Natural killer cell (primary cell): ENCODE results near the gene ZSWIM6. TPM values are rescaled to one million over a fixed set of nuclear protein-coding genes. Genes with fewer than 3 reads are reported as not detected.

ENCODE experiments used
- ATAC-seq, 3 donors: fragments of 150-1000 bp in 2 of 3; fragments of 200-7000 bp in 1 of 3; cut with Tn5 transposase; 1 replicate in 1 of 3; 2 replicates in 2 of 3; pipeline ENCODE4 v1.10.0; 2021; ENCODE audit warnings: mild to moderate bottlenecking in 2 of 3, moderate library complexity in 2 of 3
- DNase-seq, 2 donors: peaks; one replicate each; pipeline versions ENCODE4 v3.0.0 to v3.0.0-alpha.2; 2013 to 2021; ENCODE audit warnings: mixed read lengths in 1 of 2
- H3K27ac ChIP-seq: one replicate; pipeline ENCODE4 v1.5.1; 2013; ENCODE audit warnings: mild to moderate bottlenecking, low read length
- H3K27me3 ChIP-seq: one replicate; pipeline ENCODE4 v1.6.1; 2013; ENCODE audit warnings: low read length; ENCODE audit not compliant: control insufficient read depth, insufficient read depth
- H3K36me3 ChIP-seq: one replicate; pipeline ENCODE4 v1.6.1; 2013; ENCODE audit warnings: low read length; ENCODE audit not compliant: control insufficient read depth, insufficient read depth
- H3K4me1 ChIP-seq: one replicate; pipeline ENCODE4 v1.6.1; 2013; ENCODE audit warnings: low read length; ENCODE audit not compliant: control insufficient read depth, insufficient read depth
- H3K4me3 ChIP-seq: one replicate; pipeline ENCODE4 v1.5.1; 2013; ENCODE audit warnings: low read length
- H3K9me3 ChIP-seq: one replicate; pipeline ENCODE4 v1.6.1; 2013; ENCODE audit warnings: low read length; ENCODE audit not compliant: control insufficient read depth, insufficient read depth
- H3K27ac Mint-ChIP-seq, 2 donors: one replicate each; pipeline ENCODE4 v1.8.0; 2022; ENCODE audit warnings: mild to moderate bottlenecking in 2 of 2, mixed read lengths in 2 of 2, moderate library complexity in 1 of 2
- H3K27me3 Mint-ChIP-seq, 2 donors: one replicate each; pipeline ENCODE4 v1.8.0; 2022; ENCODE audit warnings: low read depth in 2 of 2, mixed read lengths in 2 of 2
- H3K36me3 Mint-ChIP-seq: one replicate; pipeline ENCODE4 v1.8.0; 2022; ENCODE audit warnings: mixed read lengths
- H3K4me1 Mint-ChIP-seq, 2 donors: one replicate each; pipeline ENCODE4 v1.8.0; 2022; ENCODE audit warnings: mixed read lengths in 2 of 2
- H3K4me3 Mint-ChIP-seq: one replicate; pipeline ENCODE4 v1.8.0; 2022; ENCODE audit warnings: mild to moderate bottlenecking, moderate library complexity, mixed read lengths
- H3K9me3 Mint-ChIP-seq, 2 donors: one replicate each; pipeline ENCODE4 v1.8.0; 2022; ENCODE audit warnings: mixed read lengths in 2 of 2
- CTCF ChIP-seq: fragments of 200-600 bp; IDR thresholded peaks from one replicate; pipeline ENCODE4 v1.8.0; 2022; ENCODE audit warnings: antibody characterized with exemption
- WGBS: methylation state at CpG from one replicate; pipeline ENCODE4 v1.1.7; 2013; ENCODE audit warnings: missing lambda C conversion rate; ENCODE audit not compliant: insufficient coverage; 5-methylcytosine and 5-hydroxymethylcytosine counted together
- intact Hi-C: fragments of 100-400 bp; cut with micrococcal nuclease; formaldehyde crosslinking; loops from one replicate; pipeline ENCODE4 v1.14.2; 2022
- total RNA-seq, 4 donors: library from RNA; stranded (reverse); fragments of 120-200 nt in 1 of 4; gene quantifications; one replicate each; pipeline versions ENCODE4 v1.2.3 to v1.2.4, GENCODE V29; 2013 to 2022

Gene ZSWIM6
- total RNA-seq, 3 donors from 2014 or later (not counting 1 experiment from before 2014, with no cell fraction given): 8.7 to 11.4 (median 10.5) TPM

- Histone ChIP-seq H3K36me3 (no peaks in the 10 kb centered on the region), H3K4me3 (no peak overlapping the region), H3K27me3 (no peaks in the 10 kb centered on the region), H3K4me1 (no peaks in the 10 kb centered on the region), H3K9me3 (no peaks in the 10 kb centered on the region), H3K27ac (no peak overlapping the region)
- Mint-ChIP-seq H3K4me1 (peaks cover 21 to 27% of the 10 kb centered on the region in 2 donors), H3K4me3 (no peak overlapping the region), H3K9me3 (no peaks in the 10 kb centered on the region), H3K36me3 (no peaks in the 10 kb centered on the region), H3K27ac (no peak overlapping the region), H3K27me3 (no peaks in the 10 kb centered on the region)
- TF ChIP-seq CTCF: no peak
- no peak for DNase-seq
- WGBS: 92% methylated on average over 6 of the region's 6 CpGs
- no peak for ATAC-seq
- intact Hi-C loops: no loop called here
Observed at GRCh38 chr5:61431923-61432620, 100.0 kb downstream of the ZSWIM6 start.

- WGBS: 89% methylated on average over 1 of the region's 2 CpGs
- H3K4me1 Mint-ChIP-seq: peaks cover 22 to 28% of the 10 kb centered on the region in 2 donors
Observed at GRCh38 chr5:61435368-61435767, 103.3 kb downstream of the ZSWIM6 start.

GRCh38 chr5:61438298-61438970, 106.4 kb downstream of the ZSWIM6 start:
- Histone ChIP-seq H3K9me3 (peaks cover 19% of the 10 kb centered on the region), H3K4me1 (no peaks in the 10 kb centered on the region), H3K27me3 (no peaks in the 10 kb centered on the region), H3K27ac (no peak overlapping the region), H3K36me3 (no peaks in the 10 kb centered on the region), H3K4me3 (no peak overlapping the region)
- Mint-ChIP-seq H3K27me3 (no peaks in the 10 kb centered on the region), H3K4me1 (peaks cover 18 to 21% of the 10 kb centered on the region in 2 donors), H3K36me3 (peaks cover 8% of the 10 kb centered on the region), H3K27ac (no peak overlapping the region), H3K9me3 (peaks cover 3 to 4% of the 10 kb centered on the region in 2 donors), H3K4me3 (no peak overlapping the region)
- no peak for TF ChIP-seq CTCF
- ATAC-seq: no peak
- DNase-seq: no peak
- intact Hi-C loops: no loop called here
- WGBS: 95% methylated on average over 2 of the region's 3 CpGs

More at GRCh38 chr5:61435368-61435767, 103.3 kb downstream of the ZSWIM6 start:
- no peak for ATAC-seq
- Mint-ChIP-seq H3K27ac (no peak overlapping the region), H3K9me3 (no peaks in the 10 kb centered on the region), H3K27me3 (no peaks in the 10 kb centered on the region), H3K36me3 (no peaks in the 10 kb centered on the region), H3K4me3 (no peak overlapping the region)
- no peak for TF ChIP-seq CTCF
- no peak overlapping the region for H3K27ac ChIP-seq
- intact Hi-C loops: no loop called here
- H3K4me1 ChIP-seq: no peaks in the 10 kb centered on the region
- H3K4me3 ChIP-seq: no peak overlapping the region
- no peak for DNase-seq
- H3K9me3 ChIP-seq: no peaks in the 10 kb centered on the region
- H3K36me3 ChIP-seq: no peaks in the 10 kb centered on the region
- H3K27me3 ChIP-seq: no peaks in the 10 kb centered on the region
